22Rv1 (cell line): ENCODE measurements around the gene LRP5.

Experiments
- ZFX ChIP-seq: fragments of 450-650 bp; IDR thresholded peaks from 2 replicates; pipeline ENCODE4 v1.6.1; 2017; ENCODE audit warnings: antibody characterized with exemption, borderline replicate concordance
- TF ChIP-seq, protein P1 (sequence below): fragments of 450-650 bp; IDR thresholded peaks from 2 replicates; pipeline ENCODE4 v1.5.1; 2017; ENCODE audit warnings: mild to moderate bottlenecking

DNA sequence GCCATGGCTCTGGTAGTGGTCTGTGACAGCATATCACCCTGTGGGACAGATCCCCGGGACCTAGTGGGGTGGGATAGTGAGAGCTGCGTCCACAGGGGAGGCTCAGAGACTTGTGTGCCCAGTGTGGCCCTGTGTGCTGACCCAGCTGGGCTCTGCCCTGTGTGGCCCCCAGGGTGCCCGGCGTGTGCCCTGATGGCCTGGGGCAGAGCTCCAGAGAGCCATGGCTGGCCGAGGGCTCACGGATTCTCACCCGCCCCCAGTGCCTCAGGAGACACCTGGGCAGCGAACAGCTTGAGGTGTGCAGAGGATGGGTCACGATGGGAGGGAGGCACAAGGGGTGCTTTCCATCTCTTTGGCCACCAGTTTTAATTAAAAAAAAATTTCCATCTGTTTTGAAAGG lies 11.8 kb downstream of the LRP5 start:
- TF ChIP-seq, protein P1, sequence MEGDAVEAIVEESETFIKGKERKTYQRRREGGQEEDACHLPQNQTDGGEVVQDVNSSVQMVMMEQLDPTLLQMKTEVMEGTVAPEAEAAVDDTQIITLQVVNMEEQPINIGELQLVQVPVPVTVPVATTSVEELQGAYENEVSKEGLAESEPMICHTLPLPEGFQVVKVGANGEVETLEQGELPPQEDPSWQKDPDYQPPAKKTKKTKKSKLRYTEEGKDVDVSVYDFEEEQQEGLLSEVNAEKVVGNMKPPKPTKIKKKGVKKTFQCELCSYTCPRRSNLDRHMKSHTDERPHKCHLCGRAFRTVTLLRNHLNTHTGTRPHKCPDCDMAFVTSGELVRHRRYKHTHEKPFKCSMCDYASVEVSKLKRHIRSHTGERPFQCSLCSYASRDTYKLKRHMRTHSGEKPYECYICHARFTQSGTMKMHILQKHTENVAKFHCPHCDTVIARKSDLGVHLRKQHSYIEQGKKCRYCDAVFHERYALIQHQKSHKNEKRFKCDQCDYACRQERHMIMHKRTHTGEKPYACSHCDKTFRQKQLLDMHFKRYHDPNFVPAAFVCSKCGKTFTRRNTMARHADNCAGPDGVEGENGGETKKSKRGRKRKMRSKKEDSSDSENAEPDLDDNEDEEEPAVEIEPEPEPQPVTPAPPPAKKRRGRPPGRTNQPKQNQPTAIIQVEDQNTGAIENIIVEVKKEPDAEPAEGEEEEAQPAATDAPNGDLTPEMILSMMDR, result no peak
- TF ChIP-seq ZFX, result no peak
